Measurements from ENCODE around the gene TNIK.

Gene TNIK

GRCh38 chr3:171459942-171460724 is at the start of gene TNIK:
TNIK (minus strand) TSS chr3:171460405; CDS start chr3:171460063, 342 bp downstream.
- DNase-seq (ENCODE audit: low read depth in 2 of 2), result peak; percentile 84 to 91

GRCh38 chr3:171508676-171509075 is 48.5 kb upstream of the TNIK start:
- no peak for DNase-seq (ENCODE audit: low read depth in 2 of 2)

- DNase-seq (ENCODE audit: low read depth in 2 of 2), result no peak
These were observed 48.0 kb upstream of the TNIK start for GRCh38 chr3:171508206-171508605.

GRCh38 chr3:171506743-171507319 is 46.6 kb upstream of the TNIK start:
- DNase-seq (ENCODE audit: low read depth in 2 of 2), result no peak

- DNase-seq (ENCODE audit: low read depth in 2 of 2), result no peak
These were observed 45.7 kb upstream of the TNIK start for GRCh38 chr3:171505822-171506333.

- DNase-seq (ENCODE audit: low read depth in 2 of 2), result no peak
These were observed 44.2 kb upstream of the TNIK start for GRCh38 chr3:171504376-171504775.

GRCh38 chr3:171503817-171504216 is 43.6 kb upstream of the TNIK start:
- no peak for DNase-seq (ENCODE audit: low read depth in 2 of 2)

GRCh38 chr3:171498921-171499320 is 38.7 kb upstream of the TNIK start:
- DNase-seq (ENCODE audit: low read depth in 2 of 2), result no peak

- DNase-seq (ENCODE audit: low read depth in 2 of 2), result no peak
These were observed 37.3 kb upstream of the TNIK start for GRCh38 chr3:171497468-171497867.

GRCh38 chr3:171495413-171495812 is 35.2 kb upstream of the TNIK start:
- no peak for DNase-seq (ENCODE audit: low read depth in 2 of 2)

- no peak for DNase-seq (ENCODE audit: low read depth in 2 of 2)
These were observed 34.4 kb upstream of the TNIK start for GRCh38 chr3:171494457-171495109.

GRCh38 chr3:171491361-171491760 is 31.2 kb upstream of the TNIK start:
- no peak for DNase-seq (ENCODE audit: low read depth in 2 of 2)

GRCh38 chr3:171490901-171491300 is 30.7 kb upstream of the TNIK start:
- no peak for DNase-seq (ENCODE audit: low read depth in 2 of 2)

GRCh38 chr3:171489348-171489747 is 29.1 kb upstream of the TNIK start:
- DNase-seq (ENCODE audit: low read depth in 2 of 2), result no peak

GRCh38 chr3:171488479-171488878 is 28.3 kb upstream of the TNIK start:
- DNase-seq (ENCODE audit: low read depth in 2 of 2), result no peak

GRCh38 chr3:171487382-171487781 is 27.2 kb upstream of the TNIK start:
- DNase-seq (ENCODE audit: low read depth in 2 of 2), result no peak

- DNase-seq (ENCODE audit: low read depth in 2 of 2), result no peak
These were observed 25.1 kb upstream of the TNIK start for GRCh38 chr3:171485338-171485737.

GRCh38 chr3:171481011-171481410 is 20.8 kb upstream of the TNIK start:
- DNase-seq (ENCODE audit: low read depth in 2 of 2), result no peak

GRCh38 chr3:171480526-171480925 is 20.3 kb upstream of the TNIK start:
- DNase-seq (ENCODE audit: low read depth in 2 of 2), result no peak

GRCh38 chr3:171476532-171477102 is 16.4 kb upstream of the TNIK start:
- DNase-seq (ENCODE audit: low read depth in 2 of 2), result no peak

- DNase-seq (ENCODE audit: low read depth in 2 of 2), result no peak
These were observed 12.3 kb upstream of the TNIK start for GRCh38 chr3:171472552-171472951.

- DNase-seq (ENCODE audit: low read depth in 2 of 2), result no peak
These were observed 10.6 kb upstream of the TNIK start for GRCh38 chr3:171470714-171471227.
